ENCODE measurements around the gene GNAI3.

Gene GNAI3

DNA sequence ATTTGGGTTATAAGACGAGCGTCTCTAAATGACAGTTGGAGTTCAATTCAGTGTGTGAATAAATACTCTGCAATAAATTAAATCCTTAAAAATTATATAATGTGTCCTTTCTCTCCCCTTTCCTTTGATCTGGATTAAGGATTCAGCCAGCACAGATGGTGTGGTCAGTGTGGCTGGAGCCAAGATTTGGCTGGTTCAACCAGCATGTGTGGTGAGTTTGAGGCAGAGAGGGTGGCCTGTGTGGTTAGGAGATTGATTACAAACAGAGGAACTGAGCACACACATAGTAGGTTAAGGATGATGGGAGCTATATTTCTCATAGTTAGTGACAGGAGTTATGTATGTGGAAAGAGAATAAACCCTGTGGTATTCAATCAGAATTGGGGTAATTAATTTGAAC, 24.7 kb upstream of the GNAI3 start:
- H3K4me3 ChIP-seq (ENCODE audit: low read depth, low read length): no peak overlapping the region

GRCh38 chr1:109527098-109527811, 21.2 kb upstream of the GNAI3 start:
- no peak overlapping the region for H3K4me3 ChIP-seq (ENCODE audit: low read depth, low read length)

- H3K4me3 ChIP-seq (ENCODE audit: low read depth, low read length): no peak overlapping the region
Observed at GRCh38 chr1:109527846-109528695, 20.3 kb upstream of the GNAI3 start.

- H3K4me3 ChIP-seq (ENCODE audit: low read depth, low read length): no peak overlapping the region
Observed at GRCh38 chr1:109528712-109529111, 19.7 kb upstream of the GNAI3 start.

DNA sequence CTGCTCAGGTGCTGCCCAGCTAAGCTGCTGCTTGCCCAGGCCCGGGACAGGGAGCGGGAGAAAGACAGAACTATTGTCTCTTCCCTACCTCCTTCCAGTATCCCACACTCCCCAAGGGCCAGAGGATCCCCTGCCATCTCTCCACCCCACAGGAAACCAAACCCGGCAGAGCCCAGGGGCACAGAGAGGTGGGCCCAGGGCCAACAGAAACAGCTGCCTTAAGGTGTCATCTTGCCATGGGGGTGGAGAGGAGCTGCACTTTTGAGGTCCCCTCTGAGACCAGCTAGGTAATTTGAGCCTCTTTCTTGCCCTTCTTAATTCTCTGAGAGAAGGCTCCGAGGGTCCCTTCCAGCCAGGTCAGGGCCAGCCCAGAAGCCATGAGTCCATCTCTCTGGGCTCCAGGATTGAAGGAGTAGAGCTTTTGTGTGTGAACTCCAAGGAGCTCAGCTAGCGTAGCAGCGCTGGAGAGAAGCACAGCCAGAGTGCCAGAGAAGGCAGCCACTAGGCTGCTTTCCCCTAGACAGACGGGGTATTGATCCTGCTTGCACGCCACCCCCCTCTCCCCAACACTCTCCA, 18.4 kb upstream of the GNAI3 start:
- no peak overlapping the region for H3K4me3 ChIP-seq (ENCODE audit: low read depth, low read length)

- H3K4me3 ChIP-seq (ENCODE audit: low read depth, low read length): no peak overlapping the region
Observed at GRCh38 chr1:109530457-109531087, 17.8 kb upstream of the GNAI3 start.

DNA sequence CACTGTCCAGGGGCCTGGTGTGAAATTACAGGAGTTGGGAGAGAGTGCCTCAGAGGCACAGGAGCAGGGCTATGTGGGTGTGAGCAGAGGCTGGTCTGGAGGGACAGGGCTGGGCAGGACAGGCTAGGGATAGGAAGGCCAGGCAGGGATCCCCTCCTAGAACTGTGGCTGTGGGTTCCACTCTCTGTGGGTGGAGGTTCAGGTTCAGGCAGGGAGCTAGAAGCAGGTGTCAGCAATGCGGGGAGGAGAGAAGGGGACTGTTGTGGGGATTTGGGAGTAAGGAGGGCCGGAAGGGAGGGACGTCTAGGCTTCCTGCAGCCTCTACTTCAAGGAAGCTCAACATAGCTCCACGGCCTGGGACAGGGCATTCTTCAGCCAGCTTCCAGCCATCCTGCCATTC, 17.0 kb upstream of the GNAI3 start:
- no peak overlapping the region for H3K4me3 ChIP-seq (ENCODE audit: low read depth, low read length)

DNA sequence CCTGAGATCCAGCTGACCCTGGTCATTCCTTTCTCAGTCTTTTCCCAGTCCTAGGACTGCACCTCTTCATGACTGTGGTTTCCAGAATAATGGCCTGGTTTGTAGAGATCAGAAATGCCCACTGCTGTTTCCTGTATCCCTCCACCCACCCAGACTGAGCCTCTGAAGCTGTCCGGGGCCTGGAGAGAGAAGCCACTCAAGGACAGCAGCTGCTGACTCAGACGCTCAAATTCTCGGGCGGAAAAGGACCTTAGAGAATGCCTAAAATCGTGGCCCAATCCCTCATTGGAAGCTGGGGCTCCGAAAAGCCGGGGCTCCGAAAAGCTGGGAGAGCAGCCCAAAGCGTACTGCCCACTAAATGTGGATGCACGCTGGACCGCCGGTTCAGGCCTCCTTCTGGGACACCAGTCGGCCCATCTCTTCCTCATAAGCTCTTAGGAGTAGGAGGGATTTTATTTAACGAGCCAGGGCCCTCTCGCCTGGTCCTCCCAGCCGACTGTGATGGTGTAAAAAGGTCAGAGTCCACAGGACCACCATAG, 16.5 kb upstream of the GNAI3 start:
- H3K4me3 ChIP-seq (ENCODE audit: low read depth, low read length): no peak overlapping the region

- H3K4me3 ChIP-seq (ENCODE audit: low read depth, low read length): no peak overlapping the region
Observed at GRCh38 chr1:109532365-109533136, 15.9 kb upstream of the GNAI3 start.

- no peak overlapping the region for H3K4me3 ChIP-seq (ENCODE audit: low read depth, low read length)
Observed at GRCh38 chr1:109534307-109534858, 14.0 kb upstream of the GNAI3 start.

GRCh38 chr1:109535481-109535880, 12.9 kb upstream of the GNAI3 start:
- H3K4me3 ChIP-seq (ENCODE audit: low read depth, low read length): no peak overlapping the region

DNA sequence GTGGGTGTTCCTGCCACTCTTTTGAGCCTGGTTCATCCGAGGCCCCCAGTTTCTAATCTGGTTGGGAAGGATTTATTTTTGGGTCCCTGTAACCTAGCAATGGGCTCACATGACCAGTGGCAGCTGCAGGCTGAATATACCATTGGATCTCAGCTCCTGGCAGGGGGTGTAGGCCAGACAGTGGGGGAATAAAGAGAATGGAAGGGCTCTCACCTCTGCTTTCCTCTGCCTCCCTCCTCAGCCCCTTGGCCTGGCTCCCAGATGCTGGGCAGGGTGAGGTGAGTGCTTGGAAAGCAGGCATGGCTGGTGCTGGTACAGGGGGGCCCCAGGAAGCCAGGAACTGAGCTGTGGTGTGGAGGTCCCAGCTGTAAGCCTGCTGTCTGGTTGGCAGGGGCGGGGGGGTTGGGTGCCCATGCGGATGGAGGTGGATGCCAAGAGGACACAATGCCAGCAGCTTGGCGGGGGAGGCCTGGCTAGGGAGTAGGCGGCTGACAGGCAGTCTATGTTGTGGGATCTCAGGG, 12.4 kb upstream of the GNAI3 start:
- no peak overlapping the region for H3K4me3 ChIP-seq (ENCODE audit: low read depth, low read length)

DNA sequence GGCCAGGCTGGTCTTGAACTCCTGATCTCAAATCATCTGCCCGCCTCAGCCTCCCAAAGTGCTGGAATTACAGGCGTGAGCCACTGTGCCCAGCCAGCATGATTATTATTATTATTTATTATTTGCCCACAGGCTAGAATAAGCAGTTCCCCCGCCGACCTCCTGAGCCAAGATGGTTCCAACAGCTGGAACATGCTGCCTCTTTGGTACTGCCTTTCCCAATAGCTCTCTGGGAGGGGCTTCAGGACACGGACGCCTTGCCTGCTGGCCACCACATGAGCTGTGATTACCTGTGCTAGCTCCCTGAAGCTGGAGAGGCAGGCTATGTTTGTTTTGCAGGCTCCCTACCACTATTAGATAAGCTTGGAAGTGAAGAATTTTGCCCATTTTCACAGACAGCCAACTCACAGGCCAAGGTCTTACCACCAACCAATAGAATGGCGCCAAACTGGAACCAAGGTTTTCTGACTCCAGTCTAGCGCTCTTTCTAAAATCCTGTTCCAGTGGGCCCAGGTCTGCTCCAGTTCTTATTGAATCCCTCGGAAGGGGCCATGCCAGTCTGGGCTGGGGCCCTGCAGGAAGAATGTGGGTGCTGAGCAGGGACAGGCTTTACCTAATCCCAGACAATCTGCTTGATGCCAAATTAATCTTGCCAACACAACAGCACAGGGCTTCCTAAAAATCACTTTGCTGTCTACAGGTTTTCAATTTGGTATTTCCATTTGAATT, 10.8 kb upstream of the GNAI3 start:
- no peak overlapping the region for H3K4me3 ChIP-seq (ENCODE audit: low read depth, low read length)

DNA sequence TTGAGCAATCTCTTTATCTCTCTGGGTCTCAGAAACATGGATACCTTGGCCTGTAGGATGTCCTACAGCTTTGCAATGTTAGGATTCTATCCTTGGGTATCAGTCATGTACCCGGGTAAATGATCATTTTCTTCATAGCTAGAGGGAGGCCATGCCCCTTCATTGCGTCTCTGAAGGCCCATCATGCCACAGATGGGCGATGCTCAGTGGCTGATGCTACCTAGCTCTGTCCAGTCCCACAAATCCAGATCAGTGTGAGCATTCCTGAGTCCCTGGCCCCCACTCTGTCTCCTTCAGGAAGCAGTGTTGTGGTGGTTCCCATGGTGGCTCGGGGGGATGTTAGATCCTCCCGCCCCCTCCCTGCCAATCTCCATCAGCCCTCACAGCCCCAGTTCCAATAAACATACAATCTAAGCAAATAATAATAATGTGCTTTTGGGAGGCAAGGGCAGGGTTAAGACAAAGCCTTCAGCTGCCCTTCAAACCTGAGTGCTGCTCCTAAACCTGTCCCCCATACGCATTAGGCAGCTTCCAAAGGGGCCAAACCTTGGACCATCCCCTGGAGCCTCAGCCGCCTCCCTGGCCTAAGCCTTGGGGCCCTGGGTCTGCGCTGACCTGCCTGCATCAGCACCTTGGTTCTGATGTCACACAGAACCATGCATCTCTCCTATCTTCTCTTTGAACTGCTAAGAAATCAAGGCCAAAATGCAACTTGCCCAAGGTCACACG, 9.4 kb upstream of the GNAI3 start:
- no peak overlapping the region for H3K4me3 ChIP-seq (ENCODE audit: low read depth, low read length)

GRCh38 chr1:109539676-109540075, 8.7 kb upstream of the GNAI3 start, which contains the start of gene GPR61:
TSS of gene GPR61 (plus strand) at chr1:109539872. CDS start at chr1:109543023, 3,151 bp downstream.
- no peak within 1 kb of the TSS for H3K4me3 ChIP-seq (ENCODE audit: low read depth, low read length)

- no peak overlapping the region for H3K4me3 ChIP-seq (ENCODE audit: low read depth, low read length)
Observed at GRCh38 chr1:109541102-109541501, 7.3 kb upstream of the GNAI3 start.

- H3K4me3 ChIP-seq (ENCODE audit: low read depth, low read length): no peak overlapping the region
Observed at GRCh38 chr1:109542657-109543056, 5.8 kb upstream of the GNAI3 start.

DNA sequence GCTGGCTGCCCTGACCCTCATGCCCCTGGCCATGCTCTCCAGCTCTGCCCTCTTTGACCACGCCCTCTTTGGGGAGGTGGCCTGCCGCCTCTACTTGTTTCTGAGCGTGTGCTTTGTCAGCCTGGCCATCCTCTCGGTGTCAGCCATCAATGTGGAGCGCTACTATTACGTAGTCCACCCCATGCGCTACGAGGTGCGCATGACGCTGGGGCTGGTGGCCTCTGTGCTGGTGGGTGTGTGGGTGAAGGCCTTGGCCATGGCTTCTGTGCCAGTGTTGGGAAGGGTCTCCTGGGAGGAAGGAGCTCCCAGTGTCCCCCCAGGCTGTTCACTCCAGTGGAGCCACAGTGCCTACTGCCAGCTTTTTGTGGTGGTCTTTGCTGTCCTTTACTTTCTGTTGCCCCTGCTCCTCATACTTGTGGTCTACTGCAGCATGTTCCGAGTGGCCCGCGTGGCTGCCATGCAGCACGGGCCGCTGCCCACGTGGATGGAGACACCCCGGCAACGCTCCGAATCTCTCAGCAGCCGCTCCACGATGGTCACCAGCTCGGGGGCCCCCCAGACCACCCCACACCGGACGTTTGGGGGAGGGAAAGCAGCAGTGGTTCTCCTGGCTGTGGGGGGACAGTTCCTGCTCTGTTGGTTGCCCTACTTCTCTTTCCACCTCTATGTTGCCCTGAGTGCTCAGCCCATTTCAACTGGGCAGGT, 5.0 kb upstream of the GNAI3 start:
- no peak overlapping the region for H3K4me3 ChIP-seq (ENCODE audit: low read depth, low read length)
